HK-2 (cell line): ENCODE measurements around the gene RIPK1.
A peak's percentile ranks its signal among the peaks of the same experiment; 100 is the strongest.

Experiments
- DNase-seq: peaks from one replicate; pipeline ENCODE4 v3.0.0-alpha.2; 2018; ENCODE audit not compliant: unreplicated experiment

Gene RIPK1

GRCh38 chr6:3085074-3085473, 16.8 kb downstream of the RIPK1 start:
- no peak for DNase-seq

- no peak for DNase-seq
These were observed 18.1 kb downstream of the RIPK1 start for GRCh38 chr6:3086282-3086946.

DNA sequence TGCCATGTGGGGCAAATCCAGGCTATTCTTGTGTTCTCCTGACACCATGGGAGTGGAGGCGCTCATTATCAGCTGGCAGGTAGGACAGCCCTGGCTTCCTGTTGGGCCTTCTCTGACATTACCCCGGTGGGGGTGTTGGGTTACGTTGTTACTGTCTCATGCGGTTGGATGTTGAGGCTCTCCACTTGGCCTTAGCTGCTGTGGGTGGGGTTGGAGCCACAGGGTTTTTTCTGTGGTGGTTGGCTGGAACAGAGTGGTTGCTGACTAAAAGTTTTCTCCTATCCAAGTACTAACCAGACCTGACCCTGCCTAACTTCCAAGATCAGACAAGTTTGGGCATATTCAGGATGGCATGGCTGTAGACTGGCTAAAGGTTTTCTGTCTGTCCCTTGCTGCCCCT, 20.2 kb downstream of the RIPK1 start:
- DNase-seq: no peak

DNA sequence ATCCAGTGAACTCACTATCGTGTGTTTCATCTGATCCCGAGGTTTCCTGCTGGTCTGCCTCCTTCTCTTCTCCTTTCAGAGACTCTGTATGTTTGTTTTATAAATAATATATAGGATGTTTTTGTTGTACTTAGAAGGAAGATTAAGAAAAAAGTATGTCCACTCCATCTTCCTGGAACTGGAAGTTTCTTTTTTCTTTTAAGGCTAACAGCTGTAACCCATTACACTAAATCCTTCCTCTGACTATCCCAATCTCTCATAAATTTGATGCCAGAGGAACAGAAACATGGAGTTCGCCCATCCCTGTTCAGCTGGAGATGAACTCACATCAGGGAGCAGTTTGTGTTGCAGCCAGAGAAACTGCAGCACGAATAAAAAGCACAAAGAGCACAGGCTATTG, 20.7 kb downstream of the RIPK1 start:
- no peak for DNase-seq

GRCh38 chr6:3090013-3090412, 21.7 kb downstream of the RIPK1 start:
- no peak for DNase-seq

DNA sequence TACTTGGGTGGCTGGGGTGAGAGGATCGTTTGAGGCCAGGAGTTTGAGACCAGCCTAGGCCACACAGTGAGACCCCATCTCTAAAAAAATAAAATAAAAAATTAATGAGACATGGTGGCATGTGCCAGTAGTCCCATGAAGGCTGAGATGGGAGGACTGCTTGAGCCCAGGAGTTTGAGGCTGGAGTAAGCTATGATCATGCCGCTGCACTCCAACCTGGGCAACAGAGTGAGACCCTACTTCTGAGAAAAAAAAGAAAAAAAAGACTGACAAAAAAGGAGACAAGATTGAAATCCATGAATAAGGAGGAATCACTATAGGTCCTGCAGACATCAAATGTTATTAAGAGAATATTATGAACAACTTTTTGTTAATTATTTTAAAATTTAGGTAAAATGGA, 26.5 kb downstream of the RIPK1 start:
- no peak for DNase-seq

DNA sequence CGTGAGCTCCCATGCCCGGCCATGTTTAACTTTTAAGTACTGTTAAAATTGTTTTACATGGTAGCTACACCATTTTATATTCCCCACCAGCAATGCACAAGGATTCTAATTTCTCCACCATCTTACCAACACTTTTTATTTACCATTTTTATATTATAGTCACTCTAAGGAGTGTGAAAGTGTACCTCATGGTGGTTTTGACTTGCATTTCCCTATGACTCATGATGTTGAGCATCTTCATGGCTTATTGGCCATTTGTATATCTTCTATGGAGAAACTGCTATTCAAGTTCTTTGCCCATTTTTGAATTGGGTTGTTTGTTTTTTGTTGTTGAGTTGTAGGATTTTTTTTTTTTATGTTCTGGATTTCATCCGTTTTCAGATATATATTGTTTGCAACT, 34.6 kb downstream of the RIPK1 start:
- no peak for DNase-seq

- DNase-seq: no peak
These were observed 40.6 kb downstream of the RIPK1 start for GRCh38 chr6:3108746-3109414.

GRCh38 chr6:3109761-3110160, 41.5 kb downstream of the RIPK1 start:
- DNase-seq: no peak

DNA sequence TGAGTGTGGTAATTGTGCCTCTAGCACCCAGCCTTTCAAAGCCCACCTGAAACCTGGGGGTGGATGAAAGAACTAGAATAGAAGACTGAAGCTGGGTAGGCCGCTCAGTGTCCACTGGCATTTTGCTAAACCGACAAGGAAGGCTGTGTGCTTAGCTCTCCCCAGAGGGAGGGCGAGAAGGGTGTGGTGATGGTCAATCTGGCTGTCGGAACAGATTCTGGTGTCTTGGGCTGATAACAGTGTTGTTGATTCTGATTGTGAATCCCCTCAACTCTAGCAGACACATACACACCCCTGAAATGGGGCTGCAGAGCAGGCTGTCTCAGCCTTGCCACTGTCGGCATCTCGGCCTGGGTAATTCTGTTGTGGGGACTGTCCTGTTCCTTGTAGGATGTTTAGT, 46.1 kb downstream of the RIPK1 start:
- no peak for DNase-seq

DNA sequence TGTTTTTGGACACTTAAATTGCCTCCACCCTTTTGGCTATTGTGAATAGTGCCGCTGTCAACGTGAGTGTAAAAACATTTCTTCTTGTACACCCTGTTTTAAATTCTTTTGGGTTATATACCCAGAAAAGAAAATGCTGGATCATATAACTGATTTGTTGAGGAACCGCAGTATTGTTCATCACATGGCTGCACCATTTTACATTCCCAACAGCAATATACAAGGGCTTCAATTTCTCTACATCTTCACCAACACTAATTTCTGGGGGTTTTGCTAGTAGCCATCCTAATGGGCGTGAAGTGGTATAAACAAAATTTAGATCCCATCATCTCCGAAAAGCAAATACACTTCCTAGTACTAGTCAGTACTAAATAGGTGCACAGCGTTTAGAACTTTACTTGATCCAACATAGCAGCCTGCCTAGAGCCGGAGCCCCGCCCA, 49.6 kb downstream of the RIPK1 start:
- DNase-seq: no peak

- DNase-seq: peak; percentile 99
These were observed 50.2 kb downstream of the RIPK1 start, which contains the start of gene BPHL for GRCh38 chr6:3118353-3119039. TSS of gene BPHL (plus strand) at chr6:3118711. CDS start at chr6:3118741, 30 bp downstream.

DNA sequence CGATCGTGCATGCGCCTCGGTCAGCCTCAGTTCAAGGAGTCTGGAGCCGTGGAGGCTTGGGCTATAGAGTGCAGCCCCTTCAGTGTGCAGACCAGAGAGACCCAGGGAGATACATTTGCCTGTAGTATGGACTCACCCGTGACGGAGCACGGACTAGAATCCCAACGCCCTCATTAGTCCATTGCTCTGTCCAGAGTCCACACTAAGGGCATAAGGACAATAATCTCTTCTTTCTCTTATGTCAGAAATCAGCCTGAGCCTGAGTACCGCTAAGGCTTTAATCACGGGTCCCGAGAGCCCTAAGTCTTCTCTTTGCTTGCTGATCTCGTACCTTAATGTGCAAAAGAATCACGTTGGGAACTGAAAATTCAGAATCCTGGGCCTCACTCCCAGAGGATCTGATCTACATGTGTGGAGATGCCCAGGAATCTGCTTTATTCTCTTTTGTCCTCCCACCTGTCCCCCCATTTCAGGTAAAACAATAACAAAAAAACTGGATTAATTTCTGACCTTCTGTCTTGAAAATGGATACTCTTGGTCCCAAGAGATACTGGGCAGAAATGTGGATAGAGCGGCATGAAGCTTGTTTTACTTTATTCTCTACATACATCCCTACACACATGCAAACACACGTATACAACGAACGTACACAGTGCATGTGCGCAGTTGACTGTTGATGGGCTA, 50.9 kb downstream of the RIPK1 start:
- DNase-seq: no peak

- DNase-seq: no peak
These were observed 52.4 kb downstream of the RIPK1 start for GRCh38 chr6:3120765-3121089.

GRCh38 chr6:3122823-3123182, 54.5 kb downstream of the RIPK1 start:
- DNase-seq: no peak

DNA sequence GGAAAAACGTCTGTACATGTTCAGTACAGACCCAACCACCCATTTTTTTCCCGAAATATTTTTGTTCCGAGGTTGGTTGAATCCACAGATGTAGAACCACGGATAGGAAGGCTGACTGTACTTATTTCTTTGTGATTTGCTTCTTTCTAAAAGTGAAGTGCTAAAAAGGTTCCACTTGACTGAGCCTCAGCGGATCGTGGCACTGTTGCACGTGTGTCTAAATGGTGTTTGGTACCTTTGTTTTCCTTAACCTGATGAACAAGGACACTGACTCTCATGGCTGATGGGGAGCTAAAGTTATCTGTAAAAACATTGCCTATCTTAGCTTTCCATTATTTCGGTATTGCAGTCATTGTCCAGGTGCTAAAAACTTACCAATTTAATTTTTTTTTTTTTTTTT, 56.4 kb downstream of the RIPK1 start:
- no peak for DNase-seq

DNA sequence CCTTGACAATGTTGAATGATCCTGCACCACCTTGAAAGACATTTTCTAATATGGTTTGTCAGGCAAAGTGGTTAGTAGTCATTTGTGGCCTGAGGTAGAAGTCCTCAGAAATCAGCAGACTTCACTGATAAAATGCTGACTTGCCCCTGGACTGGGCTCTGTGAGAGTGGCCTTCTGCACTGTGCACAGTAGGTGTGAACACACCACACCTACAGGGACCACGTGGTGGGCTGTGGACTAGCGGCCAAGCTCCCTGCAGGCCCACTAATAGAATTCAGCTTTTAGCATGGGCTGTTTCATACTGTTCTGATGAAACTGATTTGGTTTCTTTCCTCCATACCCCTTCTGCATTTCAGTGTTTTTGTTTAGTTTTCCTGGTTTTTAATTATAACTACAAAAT, 57.5 kb downstream of the RIPK1 start:
- DNase-seq: no peak

DNA sequence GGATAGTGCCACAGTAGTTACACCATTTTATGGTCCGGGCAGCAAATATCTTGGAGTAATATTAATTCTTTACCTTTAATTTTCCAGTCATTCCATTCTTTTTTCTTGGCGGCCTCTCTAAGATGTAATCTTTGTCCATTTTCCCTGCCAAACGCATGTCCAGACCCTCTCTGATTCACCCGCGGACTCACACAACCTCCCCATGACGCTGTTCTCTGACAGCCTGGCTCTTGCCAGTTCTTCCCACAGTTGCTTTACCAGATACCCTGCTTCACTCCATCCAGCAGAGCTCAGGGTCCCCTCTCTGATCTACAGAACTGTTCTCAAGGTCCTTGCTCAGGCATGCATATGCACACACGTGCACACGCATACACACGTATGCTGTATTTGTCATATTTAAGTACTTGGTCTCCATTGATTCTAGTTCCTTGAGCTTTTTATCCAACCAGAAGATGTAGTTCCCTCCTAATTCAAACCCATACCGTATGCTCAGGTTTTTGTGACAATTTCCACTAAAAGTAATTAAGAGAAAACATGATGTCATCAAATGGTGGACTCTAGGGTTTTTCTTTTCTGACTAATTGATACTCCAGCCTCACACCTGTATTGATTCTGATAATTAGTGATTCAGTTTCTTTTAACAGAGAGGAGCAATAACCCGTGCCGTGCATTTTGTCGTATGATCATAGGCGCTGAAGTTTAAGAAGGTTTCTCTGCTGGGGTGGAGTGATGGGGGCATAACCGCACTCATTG, 60.2 kb downstream of the RIPK1 start:
- DNase-seq: no peak

GRCh38 chr6:3131695-3132094, 63.4 kb downstream of the RIPK1 start:
- no peak for DNase-seq

DNA sequence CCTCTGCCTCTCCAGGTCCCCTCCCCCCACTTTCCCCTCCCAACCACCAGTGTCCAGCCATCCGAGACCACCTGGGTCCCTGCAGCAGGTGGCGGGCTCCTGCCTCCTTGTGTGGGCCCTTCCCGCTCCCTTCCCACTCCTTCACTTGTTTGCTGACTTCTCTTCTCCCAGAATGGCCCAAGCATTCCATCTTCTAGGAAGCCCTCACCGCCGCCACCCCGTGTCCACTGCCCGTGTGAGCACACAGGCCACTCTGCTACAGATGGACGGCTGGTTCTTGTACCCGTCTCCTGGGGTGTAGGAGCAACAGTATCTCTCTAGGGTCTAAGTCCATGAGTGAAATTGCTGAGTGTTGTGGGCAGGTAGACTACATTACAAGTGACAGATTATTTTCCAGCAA, 65.2 kb downstream of the RIPK1 start:
- no peak for DNase-seq

GRCh38 chr6:3135668-3136291, 67.5 kb downstream of the RIPK1 start:
- DNase-seq: no peak
